RWPE1 (cell line): ENCODE measurements around the gene KLHL25.

Experiments
- CTCF ChIA-PET: fragments of 350-600 bp; sonication (Branson Sonifier 250); formaldehyde crosslinking; extraction: SDS; loops from one replicate; lab custom pipeline; 2021; lab: Yijun Ruan, JAX
- POLR2A ChIA-PET: fragments of 400-600 bp; formaldehyde crosslinking; extraction: SDS; loops from one replicate; lab custom pipeline; 2020; ENCODE audit warnings: antibody characterized with exemption; ENCODE audit not compliant: low non-redundant PET; lab: Yijun Ruan, JAX
- DNase-seq: peaks from one replicate; pipeline ENCODE4 v3.0.0; 2012; ENCODE audit warnings: low spot score
- H3K27ac ChIP-seq: fragments of 450-650 bp; 2 replicates; pipeline ENCODE4 v1.5.1; 2017
- TF ChIP-seq, protein P1 (sequence below): fragments of 450-650 bp; conservative IDR thresholded peaks from 2 replicates; pipeline ENCODE4 v1.5.1; 2017; ENCODE audit warnings: low read depth, mild to moderate bottlenecking

Gene KLHL25

DNA sequence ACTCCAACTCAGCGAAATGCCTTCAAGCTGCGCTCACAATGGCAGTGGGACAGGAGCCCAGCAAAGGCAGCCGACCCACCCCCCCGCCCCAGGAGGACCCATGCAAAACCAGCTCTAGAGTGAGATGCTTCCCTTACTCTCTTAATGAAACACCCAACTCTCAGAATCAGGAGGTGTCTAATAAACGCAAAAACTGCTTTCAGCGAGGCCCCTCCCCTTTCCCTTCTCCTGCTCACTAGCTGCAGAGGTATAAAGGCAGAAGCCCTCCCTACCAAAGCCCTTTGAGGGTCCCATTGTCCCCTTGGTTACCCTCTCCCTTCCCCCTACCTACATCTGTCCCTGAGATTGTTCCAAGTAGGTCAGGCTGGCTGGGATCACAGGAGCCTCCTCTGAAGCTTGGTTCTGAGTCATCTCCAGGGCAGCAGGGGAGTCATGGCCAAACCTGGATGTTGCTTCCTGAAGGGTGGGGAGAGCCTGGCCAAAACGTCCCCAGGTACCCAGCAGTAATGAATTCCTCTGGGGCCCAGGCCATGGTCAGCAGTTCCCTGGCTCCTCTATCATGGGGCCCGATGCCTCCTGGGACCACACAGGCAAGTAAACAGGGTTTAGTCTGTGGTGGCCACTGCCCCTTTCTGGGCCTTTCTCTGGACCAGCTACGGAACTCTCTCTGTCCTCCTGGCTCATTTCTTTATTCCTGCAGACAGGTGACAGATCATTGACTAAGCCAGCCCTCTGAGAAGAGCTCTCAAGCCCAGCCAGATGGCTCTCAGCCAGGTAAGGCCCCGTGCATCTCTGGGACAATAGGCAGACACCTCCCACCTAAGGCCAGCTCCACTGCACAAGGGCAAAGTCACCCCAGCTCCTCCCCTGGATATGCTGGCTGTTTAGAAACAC, 8.6 kb downstream of the KLHL25 start:
- POLR2A ChIA-PET: no interaction called here
- TF ChIP-seq, protein P1, sequence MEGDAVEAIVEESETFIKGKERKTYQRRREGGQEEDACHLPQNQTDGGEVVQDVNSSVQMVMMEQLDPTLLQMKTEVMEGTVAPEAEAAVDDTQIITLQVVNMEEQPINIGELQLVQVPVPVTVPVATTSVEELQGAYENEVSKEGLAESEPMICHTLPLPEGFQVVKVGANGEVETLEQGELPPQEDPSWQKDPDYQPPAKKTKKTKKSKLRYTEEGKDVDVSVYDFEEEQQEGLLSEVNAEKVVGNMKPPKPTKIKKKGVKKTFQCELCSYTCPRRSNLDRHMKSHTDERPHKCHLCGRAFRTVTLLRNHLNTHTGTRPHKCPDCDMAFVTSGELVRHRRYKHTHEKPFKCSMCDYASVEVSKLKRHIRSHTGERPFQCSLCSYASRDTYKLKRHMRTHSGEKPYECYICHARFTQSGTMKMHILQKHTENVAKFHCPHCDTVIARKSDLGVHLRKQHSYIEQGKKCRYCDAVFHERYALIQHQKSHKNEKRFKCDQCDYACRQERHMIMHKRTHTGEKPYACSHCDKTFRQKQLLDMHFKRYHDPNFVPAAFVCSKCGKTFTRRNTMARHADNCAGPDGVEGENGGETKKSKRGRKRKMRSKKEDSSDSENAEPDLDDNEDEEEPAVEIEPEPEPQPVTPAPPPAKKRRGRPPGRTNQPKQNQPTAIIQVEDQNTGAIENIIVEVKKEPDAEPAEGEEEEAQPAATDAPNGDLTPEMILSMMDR: no peak
- CTCF ChIA-PET: no interaction called here

DNA sequence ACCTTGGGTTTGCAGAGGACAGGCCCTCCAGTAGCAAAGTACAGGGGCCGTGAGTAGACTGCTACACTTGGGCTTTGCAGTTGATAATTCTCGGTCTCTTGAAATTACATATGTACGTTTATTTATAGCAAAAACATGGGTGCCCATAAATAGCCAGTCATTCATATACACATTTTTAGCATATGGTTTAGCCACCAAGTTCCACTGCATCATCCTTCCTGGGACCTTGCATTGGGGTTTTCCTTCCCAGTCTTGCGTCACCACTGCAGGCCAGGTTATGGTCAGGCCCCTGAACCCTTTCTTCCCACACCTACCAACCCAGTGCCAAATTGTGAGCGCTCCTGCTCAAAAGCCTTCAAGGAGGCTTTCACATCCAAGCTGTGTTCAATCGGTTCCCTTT, 12.7 kb downstream of the KLHL25 start:
- ChIA-PET CTCF (no interaction called here), POLR2A (no interaction called here)
- TF ChIP-seq, protein P1: no peak
- DNase-seq: no peak
- no peak overlapping the region for H3K27ac ChIP-seq

More for the DNA sequence above, 8.6 kb downstream of the KLHL25 start:
- peak overlapping the region; percentile 94 for H3K27ac ChIP-seq
- DNase-seq: peak; percentile 89

DNA sequence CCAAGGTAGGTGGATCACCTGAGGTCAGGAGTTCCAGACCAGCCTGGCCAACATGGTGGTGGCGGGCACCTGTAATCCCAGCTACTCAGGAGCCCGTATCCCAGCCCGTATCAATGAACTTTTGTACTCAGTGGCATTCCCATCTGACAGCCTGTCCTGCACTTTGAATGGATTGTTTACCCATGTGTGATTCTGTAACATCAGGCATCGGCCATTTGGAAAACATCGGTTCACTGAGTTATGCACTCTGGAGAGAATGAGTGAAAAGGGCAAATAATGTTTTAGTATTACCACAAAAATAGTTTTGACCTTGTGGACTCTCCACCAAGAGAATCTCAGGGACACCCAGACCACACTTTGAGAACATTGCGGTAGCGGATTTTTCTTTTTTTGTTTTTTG, 13.6 kb downstream of the KLHL25 start:
- CTCF ChIA-PET: no interaction called here
- TF ChIP-seq, protein P1: no peak
- POLR2A ChIA-PET: no interaction called here
- no peak overlapping the region for H3K27ac ChIP-seq
- no peak for DNase-seq

DNA sequence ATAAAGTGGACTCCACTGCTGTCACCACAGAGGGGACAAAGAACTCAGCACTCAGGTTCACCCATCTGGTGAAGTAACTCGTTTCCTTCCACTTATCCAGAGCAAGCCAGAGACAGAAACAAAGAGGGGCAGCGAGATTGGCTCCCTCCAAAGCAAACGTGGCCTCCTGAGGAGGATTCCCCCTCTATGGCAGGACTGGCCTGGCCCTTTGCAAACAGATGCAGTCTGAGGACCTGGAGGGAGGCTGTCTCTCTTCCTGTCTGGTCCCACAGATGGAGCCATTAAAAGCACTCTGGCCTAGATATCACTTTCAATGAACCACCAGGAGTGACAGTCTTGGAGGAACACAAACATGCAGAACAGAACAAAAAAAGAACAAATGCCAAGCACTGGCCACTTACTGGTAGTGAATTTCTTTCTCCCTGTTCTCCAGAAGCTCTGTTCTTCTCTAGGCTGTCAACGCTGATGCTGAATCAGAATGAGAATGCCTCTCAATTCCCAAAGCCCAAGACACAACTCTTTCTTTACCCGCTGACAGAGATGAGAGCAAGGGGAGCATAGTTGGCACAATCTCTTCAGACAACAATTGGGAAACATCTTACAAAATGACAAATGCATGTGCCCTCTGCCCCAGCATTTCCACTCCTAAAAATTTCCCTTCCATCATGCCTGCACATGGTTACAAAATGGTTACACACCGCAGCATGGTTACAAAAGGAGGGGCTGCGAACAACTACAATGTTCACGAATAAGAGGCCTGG, 14.3 kb downstream of the KLHL25 start:
- POLR2A ChIA-PET: no interaction called here
- CTCF ChIA-PET: no interaction called here
- no peak for DNase-seq
- H3K27ac ChIP-seq: no peak overlapping the region
- TF ChIP-seq, protein P1: no peak

DNA sequence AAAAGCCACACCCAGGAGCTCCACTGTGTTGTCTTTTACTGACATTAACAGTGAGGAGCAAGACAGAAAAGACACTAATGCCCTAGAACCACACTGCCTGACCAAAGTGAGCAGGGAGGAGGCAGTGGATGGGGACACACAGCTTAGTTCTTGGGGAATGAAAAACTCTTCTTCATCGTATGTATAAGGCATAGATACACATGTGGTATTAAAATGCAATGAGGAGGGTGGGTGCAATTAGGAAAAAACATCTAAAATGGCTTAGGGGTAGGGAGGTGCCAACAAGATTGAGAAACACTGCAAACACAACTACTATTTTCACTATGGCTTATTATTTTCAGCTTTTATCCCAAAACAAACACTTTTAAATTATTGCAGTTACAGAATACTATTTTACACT, 15.5 kb downstream of the KLHL25 start:
- ChIA-PET POLR2A (no interaction called here), CTCF (no interaction called here)
- H3K27ac ChIP-seq: no peak overlapping the region
- TF ChIP-seq, protein P1: no peak
- DNase-seq: no peak

DNA sequence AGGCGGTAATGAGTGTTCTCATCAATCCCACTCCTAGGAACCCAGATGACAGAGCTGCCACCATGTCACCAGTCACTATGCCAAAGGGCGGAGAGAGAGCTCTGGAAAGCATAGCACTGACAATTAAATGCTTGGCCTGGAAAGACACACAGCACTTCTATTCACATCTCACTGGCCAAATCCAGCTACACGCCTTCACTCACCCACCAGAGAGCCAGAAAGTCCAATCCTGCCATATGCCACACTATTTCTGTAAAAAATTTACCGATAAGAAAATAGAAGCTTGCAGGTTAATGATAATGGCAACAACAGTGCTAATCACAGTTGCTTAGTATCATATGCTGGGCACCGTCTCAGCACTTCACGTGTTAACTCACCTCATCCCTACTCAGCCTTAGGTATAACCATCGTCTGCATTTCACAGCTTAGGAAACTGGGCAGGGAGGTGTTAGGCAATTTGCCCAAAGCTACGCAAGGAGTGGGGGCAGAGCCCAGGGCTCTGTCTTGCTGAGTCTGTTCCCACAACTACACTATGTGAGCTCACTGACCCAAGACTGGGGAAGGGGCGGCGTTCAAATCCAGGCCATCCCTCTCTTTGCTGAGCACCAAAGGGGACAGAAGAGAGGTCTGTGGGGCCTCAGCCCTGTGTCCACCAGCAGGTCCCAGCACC, 16.5 kb downstream of the KLHL25 start:
- no peak overlapping the region for H3K27ac ChIP-seq
- ChIA-PET POLR2A (no interaction called here), CTCF (interaction anchor here (0.7 kb wide), 1 partner anchor 38 kb away, joined by 3 read pairs; no protein-coding TSS in a partner anchor)
- DNase-seq: no peak
- TF ChIP-seq, protein P1: no peak
